ENCODE data around the gene BMP4. TPM values are rescaled to one million over a fixed set of nuclear protein-coding genes. Genes with fewer than 3 reads are reported as not detected.
A peak's percentile ranks its signal among the peaks of the same experiment; 100 is the strongest.

BMP4 gene
- total and polyA plus RNA-seq, 2 of the 13 experiments (the other 11 are each of a cell fraction or from before 2014, with no cell fraction given) = 56.4 to 169 TPM

GRCh38 chr14:54001189-54001878 lies 44.7 kb upstream of the BMP4 start (continued):
- TF ChIP-seq ZNF142 (CRISPR knock-in tag; IDR thresholded peaks at IDR 0.05) (no peak), KMT2B (CRISPR knock-in tag; IDR thresholded peaks at IDR 0.05) (no peak), SNAI1 (CRISPR knock-in tag; IDR thresholded peaks at IDR 0.05; ENCODE audit: borderline replicate concordance) (no peak), ASH2L (IDR thresholded peaks at IDR 0.05; ENCODE audit: insufficient read length, low read depth, low read length) (no peak), ZGPAT (CRISPR knock-in tag; IDR thresholded peaks at IDR 0.05) (no peak), PHF8 (CRISPR knock-in tag; IDR thresholded peaks at IDR 0.05) (no peak), ZNF180 (CRISPR knock-in tag; IDR thresholded peaks at IDR 0.05; ENCODE audit: borderline replicate concordance, low read depth) (no peak), ONECUT2 (CRISPR knock-in tag; IDR thresholded peaks at IDR 0.05) (no peak), SRY (CRISPR knock-in tag; IDR thresholded peaks at IDR 0.05) (no peak), ELF1 (CRISPR knock-in tag; IDR thresholded peaks at IDR 0.05) (no peak), SIN3A (IDR thresholded peaks at IDR 0.05; ENCODE audit: borderline replicate concordance, low read depth, low read length) (no peak), ZNF550 (CRISPR knock-in tag; IDR thresholded peaks at IDR 0.05; ENCODE audit: borderline replicate concordance) (no peak), ATAD3A (CRISPR knock-in tag; IDR thresholded peaks at IDR 0.05) (no peak), REL (CRISPR knock-in tag; conservative IDR thresholded peaks at IDR 0.05) (no peak), EZH2 (conservative IDR thresholded peaks at IDR 0.05; ENCODE audit: low read depth, low read length) (no peak), ZUFSP (CRISPR knock-in tag; IDR thresholded peaks at IDR 0.05; ENCODE audit: borderline replicate concordance) (no peak), MXD4 (CRISPR knock-in tag; IDR thresholded peaks at IDR 0.05) (0 out of 2 replicates have a peak, but pooled peaks have one; percentile 18), ATF1 (CRISPR knock-in tag; IDR thresholded peaks at IDR 0.05) (no peak), RFXAP (CRISPR knock-in tag; IDR thresholded peaks at IDR 0.05; ENCODE audit: borderline replicate concordance) (no peak), ZNF629 (CRISPR knock-in tag; conservative IDR thresholded peaks at IDR 0.05) (no peak), RARA (CRISPR knock-in tag; IDR thresholded peaks at IDR 0.05) (no peak), IRX3 (CRISPR knock-in tag; IDR thresholded peaks at IDR 0.05; ENCODE audit: borderline replicate concordance, low read depth) (no peak), HDAC2 (CRISPR knock-in tag; IDR thresholded peaks at IDR 0.05) (0 out of 2 replicates have a peak, but pooled peaks have one; percentile 16)

Measured in HepG2 (cell line).